Testis (tissue), 3 donors: ENCODE measurements around the gene LRRN2. TPM values are rescaled to one million over a fixed set of nuclear protein-coding genes. Genes with fewer than 3 reads are reported as not detected.

Experiments used
- DNase-seq: peaks from one replicate; pipeline ENCODE4 v3.0.0-alpha.2; 2019
- H3K27ac ChIP-seq, 2 donors: fragments of 200-600 bp; sonication (generic); one replicate each; pipeline ENCODE4 v1.5.1; 2019
- H3K27me3 ChIP-seq: fragments of 200-600 bp; sonication (generic); one replicate; pipeline ENCODE4 v1.5.1; 2019
- H3K36me3 ChIP-seq: fragments of 200-600 bp; sonication (generic); one replicate; pipeline ENCODE4 v1.5.1; 2017; ENCODE audit warnings: low read depth; ENCODE audit errors: missing control alignments
- H3K4me1 ChIP-seq: fragments of 200-600 bp; sonication (generic); one replicate; pipeline ENCODE4 v1.5.1; 2019
- H3K4me3 ChIP-seq, 2 donors: fragments of 200-600 bp; sonication (generic); one replicate each; pipeline ENCODE4 v1.5.1; 2017 to 2019
- H3K9me3 ChIP-seq: fragments of 200-600 bp; sonication (generic); one replicate; pipeline ENCODE4 v1.5.1; 2017
- POLR2A ChIP-seq: fragments of 450-650 bp; IDR thresholded peaks from one replicate; pipeline ENCODE4 v1.6.1; 2017; ENCODE audit warnings: antibody characterized with exemption, mild to moderate bottlenecking, moderate library complexity
- WGBS, 2 donors: methylation state at CpG; one replicate each; pipeline ENCODE4 v1.1.5; 2018; 5-methylcytosine and 5-hydroxymethylcytosine counted together
- intact Hi-C: fragments of 100-400 bp; cut with DNase I; formaldehyde crosslinking; loops from one replicate; pipeline ENCODE4 v1.15.1; 2023; ENCODE audit warnings: low total_unique reads
- polyA plus RNA-seq: library from polyadenylated mRNA; stranded (reverse); fragments of 350-450 nt; fragmentation: Illumina TruSeq; extraction: RNeasy Lipid Tissue Mini Kit (QIAGEN cat#74804); gene quantifications from one replicate; pipeline ENCODE4 v1.2.3, GENCODE V29; 2014; ENCODE audit warnings: low read depth, low replicate concordance; ENCODE audit not compliant: insufficient read depth
- total RNA-seq, 2 donors: library from RNA; depleted of rRNA; stranded (reverse); fragments of >200 nt; gene quantifications; one replicate each; pipeline ENCODE4 v1.2.3, GENCODE V29; 2016
- TF ChIP-seq, protein P1 (sequence below), 3 experiments: fragments of 450-650 bp in 2 of 3; fragments of 200-600 bp in 1 of 3; sonication (generic) in 1 of 3; IDR thresholded peaks; one replicate each; pipeline ENCODE4 v1.5.1; 2016 to 2019; ENCODE audit warnings: antibody characterized with exemption in 3 of 3, mild to moderate bottlenecking in 2 of 3, moderate library complexity in 1 of 3

The LRRN2 gene
- total and polyA plus RNA-seq, 3 donors from 2014 or later, result 16.7 to 27.4 (median 19.5) TPM

DNA sequence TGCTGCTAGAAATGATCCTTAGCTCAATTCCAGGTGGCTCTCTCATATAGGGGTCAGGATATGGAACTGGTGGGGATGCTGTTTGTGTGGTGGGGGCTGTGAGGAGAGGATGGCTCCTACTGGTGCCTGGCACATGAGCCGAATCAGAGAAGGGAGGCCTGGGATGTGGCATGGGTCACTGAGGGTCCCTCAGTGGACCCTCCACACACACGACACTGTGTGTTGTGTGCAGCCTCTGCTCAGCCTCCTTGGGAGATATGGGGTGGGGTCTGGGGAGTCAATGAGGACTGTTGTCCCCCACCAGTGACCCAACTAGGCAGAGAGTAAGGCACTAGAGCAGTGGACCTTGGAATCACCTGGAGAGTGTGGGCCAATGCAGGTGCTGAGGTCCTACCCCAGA, 3.2 kb upstream of the LRRN2 start:
- TF ChIP-seq, protein P1, sequence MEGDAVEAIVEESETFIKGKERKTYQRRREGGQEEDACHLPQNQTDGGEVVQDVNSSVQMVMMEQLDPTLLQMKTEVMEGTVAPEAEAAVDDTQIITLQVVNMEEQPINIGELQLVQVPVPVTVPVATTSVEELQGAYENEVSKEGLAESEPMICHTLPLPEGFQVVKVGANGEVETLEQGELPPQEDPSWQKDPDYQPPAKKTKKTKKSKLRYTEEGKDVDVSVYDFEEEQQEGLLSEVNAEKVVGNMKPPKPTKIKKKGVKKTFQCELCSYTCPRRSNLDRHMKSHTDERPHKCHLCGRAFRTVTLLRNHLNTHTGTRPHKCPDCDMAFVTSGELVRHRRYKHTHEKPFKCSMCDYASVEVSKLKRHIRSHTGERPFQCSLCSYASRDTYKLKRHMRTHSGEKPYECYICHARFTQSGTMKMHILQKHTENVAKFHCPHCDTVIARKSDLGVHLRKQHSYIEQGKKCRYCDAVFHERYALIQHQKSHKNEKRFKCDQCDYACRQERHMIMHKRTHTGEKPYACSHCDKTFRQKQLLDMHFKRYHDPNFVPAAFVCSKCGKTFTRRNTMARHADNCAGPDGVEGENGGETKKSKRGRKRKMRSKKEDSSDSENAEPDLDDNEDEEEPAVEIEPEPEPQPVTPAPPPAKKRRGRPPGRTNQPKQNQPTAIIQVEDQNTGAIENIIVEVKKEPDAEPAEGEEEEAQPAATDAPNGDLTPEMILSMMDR (IDR thresholded peaks at IDR 0.05), result no peak
- TF ChIP-seq POLR2A, result no peak
- H3K4me3 ChIP-seq, result no peak overlapping the region
- DNase-seq, result no peak
- peaks cover 5% of the 10 kb centered on the region for H3K4me1 ChIP-seq
- H3K9me3 ChIP-seq, result no peaks in the 10 kb centered on the region
- WGBS, 2 donors, result 90% methylated on average over 2 of the region's 2 CpGs; no CpG with 5 or more reads in 1 of the 2 donors
- no peaks in the 10 kb centered on the region for H3K27me3 ChIP-seq
- H3K27ac ChIP-seq, result no peak overlapping the region
- intact Hi-C loops, result no loop called here
- no peaks in the 10 kb centered on the region for H3K36me3 ChIP-seq

DNA sequence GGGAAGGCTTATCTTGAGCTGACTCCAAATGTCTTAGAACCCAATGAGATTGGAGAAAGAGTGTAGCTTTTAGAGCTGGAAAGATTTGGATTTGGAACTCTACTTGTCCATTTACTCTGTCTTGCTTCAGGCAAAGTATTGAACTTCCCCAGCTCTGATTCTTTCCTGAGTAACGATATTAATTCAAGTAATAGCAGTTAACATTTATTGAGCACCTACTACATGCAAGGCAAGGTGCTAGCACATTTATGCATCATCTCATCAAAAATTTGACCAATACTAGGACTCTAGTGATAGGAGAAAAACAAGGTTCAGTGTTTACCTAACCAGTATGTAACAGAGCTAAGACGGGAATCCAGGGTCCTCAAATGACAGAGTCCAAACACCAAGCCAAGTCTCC, 2.5 kb upstream of the LRRN2 start:
- WGBS, 2 donors, result 93 to 100% methylated on average over 2 of the region's 2 CpGs
- Histone ChIP-seq H3K4me3 (no peak overlapping the region), H3K36me3 (no peaks in the 10 kb centered on the region), H3K9me3 (no peaks in the 10 kb centered on the region), H3K27me3 (no peaks in the 10 kb centered on the region), H3K4me1 (peaks cover 6% of the 10 kb centered on the region), H3K27ac (no peak overlapping the region)
- intact Hi-C loops, result no loop called here
- no peak for DNase-seq
- TF ChIP-seq, protein P1 (IDR thresholded peaks at IDR 0.05), result no peak
- no peak for TF ChIP-seq POLR2A

DNA sequence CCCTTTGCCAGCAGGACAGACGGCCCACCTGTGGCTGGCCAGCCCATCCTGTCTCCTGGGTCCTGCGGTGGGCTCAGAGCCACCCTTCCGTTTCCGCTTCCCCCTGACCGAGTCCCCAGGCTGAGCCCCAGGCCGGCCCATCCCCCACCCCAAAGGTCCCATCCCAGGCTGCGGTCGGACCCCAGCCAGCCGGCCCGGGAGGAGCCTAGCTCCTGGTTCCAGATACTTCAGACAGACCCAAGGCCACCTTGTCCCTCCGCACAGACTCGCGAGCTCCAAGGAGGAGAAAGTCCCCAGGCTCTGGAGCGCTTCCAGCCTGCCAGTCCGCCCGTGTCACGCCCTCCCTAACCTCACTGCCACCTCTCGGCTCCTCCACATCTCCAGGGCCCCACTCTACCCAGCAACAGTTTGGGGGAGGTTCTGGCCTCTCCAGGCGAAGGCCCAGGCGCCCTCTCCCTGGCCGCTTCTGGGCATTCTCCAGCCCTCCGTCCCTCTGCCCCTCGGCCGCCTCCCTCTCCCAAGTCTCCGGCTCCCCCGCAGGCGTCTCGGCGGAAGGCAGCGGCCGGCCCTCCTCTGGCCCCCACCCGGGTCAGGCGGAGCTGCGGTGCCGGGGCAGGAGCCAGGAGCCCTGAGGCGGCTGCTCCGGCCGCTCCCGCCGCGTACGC, 835 bp downstream of the LRRN2 start:
- H3K4me1 ChIP-seq, result peaks cover 6% of the 10 kb centered on the region
- intact Hi-C loops, result no loop called here
- H3K27me3 ChIP-seq, result no peaks in the 10 kb centered on the region
- H3K4me3 ChIP-seq, result peak overlapping the region; percentile 51 to 62
- WGBS, 2 donors, result 0 to 3% methylated on average over 8 to 41 of the region's 42 CpGs
- no peaks in the 10 kb centered on the region for H3K9me3 ChIP-seq
- H3K27ac ChIP-seq, result no peak overlapping the region
- DNase-seq, result peak; percentile 64
- TF ChIP-seq, protein P1 (IDR thresholded peaks at IDR 0.05), result no peak
- no peak for TF ChIP-seq POLR2A
- no peaks in the 10 kb centered on the region for H3K36me3 ChIP-seq

DNA sequence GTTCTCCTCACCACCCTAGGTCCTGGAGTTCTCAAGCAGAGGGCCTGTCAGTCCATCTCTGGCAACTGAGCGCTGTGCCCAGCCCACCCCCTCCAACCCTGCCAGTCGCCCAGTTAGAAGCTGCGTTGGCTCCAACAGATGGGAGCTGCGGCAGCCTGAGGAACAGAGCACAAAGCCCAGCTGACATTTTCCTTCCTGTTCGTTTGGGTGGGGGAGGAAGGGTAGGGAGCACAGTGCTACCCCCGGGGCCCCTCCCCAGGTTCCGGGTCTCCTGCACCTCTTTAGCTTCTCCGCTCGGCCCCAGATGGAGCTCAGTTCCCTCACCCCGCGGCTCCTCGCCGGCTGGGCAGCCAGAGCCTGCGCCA, 1.4 kb downstream of the LRRN2 start:
- no peaks in the 10 kb centered on the region for H3K9me3 ChIP-seq
- H3K4me1 ChIP-seq, result peaks cover 6% of the 10 kb centered on the region
- intact Hi-C loops, result no loop called here
- no peaks in the 10 kb centered on the region for H3K27me3 ChIP-seq
- TF ChIP-seq, protein P1 (IDR thresholded peaks at IDR 0.05), result no peak
- TF ChIP-seq POLR2A, result no peak
- no peaks in the 10 kb centered on the region for H3K36me3 ChIP-seq
- 31 to 37% methylated on average over 4 to 14 of the region's 14 CpGs for WGBS, 2 donors
- no peak for DNase-seq
- peak overlapping the region; percentile 51 to 62 for H3K4me3 ChIP-seq
- H3K27ac ChIP-seq, result no peak overlapping the region
